Panc1 (cell line): Measurements from ENCODE around the gene WNT7A. TPM values are rescaled to one million over a fixed set of nuclear protein-coding genes. Genes with fewer than 3 reads are reported as not detected.

Experiments used
- ATAC-seq: fragments of 200-7000 bp; cut with Tn5 transposase; 2 replicates; pipeline ENCODE4 v1.9.1; 2020; ENCODE audit warnings: mild to moderate bottlenecking, moderate library complexity
- BruUV-seq: library from RNA; stranded (reverse); fragments of 400-500 nt; replicated peaks from 2 replicates; lab custom pipeline; 2021; lab: Mats Ljungman, UMichigan
- CTCF ChIA-PET: fragments of 300-600 bp; sonication (Branson Sonifier 250); formaldehyde crosslinking; loops from one replicate; lab custom pipeline; 2022; ENCODE audit warnings: antibody characterized with exemption; lab: Charles Lee
- POLR2A ChIA-PET: fragments of 300-600 bp; sonication (Branson Sonifier 250); formaldehyde crosslinking; loops from one replicate; lab custom pipeline; 2022; ENCODE audit warnings: antibody characterized with exemption; lab: Charles Lee
- DNase-seq: peaks from one replicate; pipeline ENCODE4 v3.0.0-alpha.2; 2010; ENCODE audit warnings: low read depth, low spot score
- H3K27ac ChIP-seq: 2 replicates; pipeline ENCODE4 v1.5.1; 2011; ENCODE audit warnings: mild to moderate bottlenecking, low read length, inconsistent platforms
- H3K27me3 ChIP-seq: fragments of 200-500 bp; sonication (Bioruptor generic); 2 replicates; pipeline ENCODE4 v1.6.0; 2014; ENCODE audit warnings: low read length, inconsistent platforms; ENCODE audit not compliant: control insufficient read depth, insufficient read depth
- H3K36me3 ChIP-seq: fragments of 200-500 bp; sonication (Bioruptor generic); 2 replicates; pipeline ENCODE4 v1.5.1; 2014; ENCODE audit warnings: inconsistent platforms, mild to moderate bottlenecking, low read length, moderate library complexity; ENCODE audit not compliant: control insufficient read depth, insufficient read depth
- H3K4me1 ChIP-seq: 2 replicates; pipeline ENCODE4 v1.5.1; 2011; ENCODE audit warnings: inconsistent platforms, mild to moderate bottlenecking, low read length, moderate library complexity; ENCODE audit not compliant: control insufficient read depth, insufficient read depth
- H3K4me3 ChIP-seq, 2 experiments: 2 replicates each; pipeline ENCODE4 v1.5.1; 2011 to 2012; ENCODE audit warnings: low read depth in 2 of 2, low read length in 2 of 2, mild to moderate bottlenecking in 2 of 2, inconsistent platforms in 1 of 2, moderate library complexity in 1 of 2
- H3K9me3 ChIP-seq: fragments of 200-500 bp; sonication (Bioruptor generic); 2 replicates; pipeline ENCODE4 v1.5.1; 2014; ENCODE audit warnings: low read depth, mild to moderate bottlenecking, inconsistent platforms, low read length, moderate library complexity; ENCODE audit not compliant: control insufficient read depth, insufficient read depth
- POLR2AphosphoS5 ChIP-seq: IDR thresholded peaks from 2 replicates; pipeline ENCODE4 v1.6.1; 2012; ENCODE audit warnings: mild to moderate bottlenecking, low read depth, low read length, moderate library complexity
- SIN3A ChIP-seq: IDR thresholded peaks from 2 replicates; pipeline ENCODE4 v1.6.1; 2012; ENCODE audit warnings: low read depth, mild to moderate bottlenecking, low read length, moderate library complexity, borderline replicate concordance; ENCODE audit not compliant: insufficient read depth
- TCF7L2 ChIP-seq: IDR thresholded peaks from 2 replicates; pipeline ENCODE4 v1.6.1; 2011; ENCODE audit warnings: mild to moderate bottlenecking, low read depth, low read length, inconsistent platforms
- in situ Hi-C: cut with HindIII; loops from 2 replicates; pipeline ENCODE4 v1.10.0; 2016; ENCODE audit warnings: low sequenced_read_pairs, low pct_unique_long_range_greater_than_20kb
- intact Hi-C: fragments of 100-400 bp; cut with micrococcal nuclease; formaldehyde crosslinking; loops from one replicate; pipeline ENCODE4 v1.10.0; 2022; ENCODE audit not compliant: unreplicated experiment
- total RNA-seq: library from RNA; stranded (reverse); gene quantifications from one replicate; pipeline ENCODE4 v1.2.1, GENCODE V29; 2021; ENCODE audit not compliant: unreplicated experiment
- TF ChIP-seq, protein P1 (sequence below): fragments of 450-650 bp; IDR thresholded peaks from 2 replicates; pipeline ENCODE4 v1.5.1; 2017; ENCODE audit warnings: mild to moderate bottlenecking
- TF ChIP-seq, protein P2 (sequence below), 2 experiments: IDR thresholded peaks; 2 replicates each; pipeline ENCODE4 v1.6.1; 2011 to 2012; ENCODE audit warnings: low read depth in 2 of 2, control low read depth in 1 of 2, low read length in 1 of 2, mild to moderate bottlenecking in 1 of 2, moderate library complexity in 1 of 2; ENCODE audit not compliant: insufficient read depth in 1 of 2

WNT7A gene
- total RNA-seq, 1 experiment from 2014 or later, result not detected

DNA sequence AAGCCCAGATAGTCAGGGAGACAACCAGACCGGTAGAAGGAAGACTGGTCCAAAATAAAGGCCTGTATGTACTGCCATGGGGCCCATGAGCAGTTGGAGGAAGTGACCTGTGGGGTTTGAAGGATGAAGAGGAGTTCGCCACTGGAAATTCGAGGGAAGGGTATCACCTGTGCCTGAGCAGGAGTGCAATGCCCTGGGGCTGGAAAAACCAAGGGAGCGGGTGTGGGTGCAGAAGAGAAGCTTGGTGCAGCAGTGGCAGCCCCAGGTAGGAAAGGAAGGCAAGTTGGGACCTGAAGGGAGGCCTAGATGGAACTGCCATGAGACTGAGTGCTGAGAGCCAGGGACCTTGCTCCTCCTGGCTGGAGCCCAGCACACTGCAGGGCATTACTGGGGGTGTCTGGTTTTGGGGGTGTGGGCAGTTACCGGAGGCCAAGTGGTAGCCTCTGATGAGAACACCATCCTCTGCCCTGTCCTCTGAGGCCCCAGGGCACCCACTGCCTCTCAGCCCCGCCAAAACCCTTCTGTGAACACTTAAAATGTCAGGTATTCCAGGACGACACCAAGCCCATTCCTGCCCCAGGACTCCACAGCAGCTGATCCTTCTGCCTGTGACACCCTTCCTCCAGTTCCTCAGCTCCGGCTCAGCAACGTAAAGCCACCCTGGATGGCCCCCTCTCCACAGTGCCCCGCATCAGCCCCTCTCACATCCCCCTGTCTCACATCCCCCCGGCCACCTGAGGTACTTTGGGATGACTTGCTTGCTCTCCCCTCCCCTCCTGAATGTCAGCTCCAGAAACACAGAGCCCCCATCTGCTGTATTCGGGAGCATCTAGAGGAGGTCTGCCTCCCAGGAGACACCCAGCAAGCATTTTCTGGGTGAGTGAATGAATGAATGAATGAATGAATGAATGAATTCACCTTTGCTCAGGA lies 42.9 kb downstream of the WNT7A start:
- ATAC-seq (no peak; the same call in 1 of the 2 replicates), DNase-seq (no peak)
- H3K4me1 ChIP-seq, result no peaks in the 10 kb centered on the region
- intact Hi-C loops (no loop called here), in situ Hi-C loops (no loop called here)
- CTCF ChIA-PET, result no interaction called here
- POLR2A ChIA-PET, result no interaction called here
- H3K36me3 ChIP-seq, result no peaks in the 10 kb centered on the region
- no peak overlapping the region for H3K27ac ChIP-seq
- no peaks in the 10 kb centered on the region for H3K27me3 ChIP-seq
- TF ChIP-seq POLR2AphosphoS5 (no peak), TCF7L2 (no peak), SIN3A (no peak)
- TF ChIP-seq, protein P1, sequence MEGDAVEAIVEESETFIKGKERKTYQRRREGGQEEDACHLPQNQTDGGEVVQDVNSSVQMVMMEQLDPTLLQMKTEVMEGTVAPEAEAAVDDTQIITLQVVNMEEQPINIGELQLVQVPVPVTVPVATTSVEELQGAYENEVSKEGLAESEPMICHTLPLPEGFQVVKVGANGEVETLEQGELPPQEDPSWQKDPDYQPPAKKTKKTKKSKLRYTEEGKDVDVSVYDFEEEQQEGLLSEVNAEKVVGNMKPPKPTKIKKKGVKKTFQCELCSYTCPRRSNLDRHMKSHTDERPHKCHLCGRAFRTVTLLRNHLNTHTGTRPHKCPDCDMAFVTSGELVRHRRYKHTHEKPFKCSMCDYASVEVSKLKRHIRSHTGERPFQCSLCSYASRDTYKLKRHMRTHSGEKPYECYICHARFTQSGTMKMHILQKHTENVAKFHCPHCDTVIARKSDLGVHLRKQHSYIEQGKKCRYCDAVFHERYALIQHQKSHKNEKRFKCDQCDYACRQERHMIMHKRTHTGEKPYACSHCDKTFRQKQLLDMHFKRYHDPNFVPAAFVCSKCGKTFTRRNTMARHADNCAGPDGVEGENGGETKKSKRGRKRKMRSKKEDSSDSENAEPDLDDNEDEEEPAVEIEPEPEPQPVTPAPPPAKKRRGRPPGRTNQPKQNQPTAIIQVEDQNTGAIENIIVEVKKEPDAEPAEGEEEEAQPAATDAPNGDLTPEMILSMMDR, result no peak
- TF ChIP-seq, protein P2, sequence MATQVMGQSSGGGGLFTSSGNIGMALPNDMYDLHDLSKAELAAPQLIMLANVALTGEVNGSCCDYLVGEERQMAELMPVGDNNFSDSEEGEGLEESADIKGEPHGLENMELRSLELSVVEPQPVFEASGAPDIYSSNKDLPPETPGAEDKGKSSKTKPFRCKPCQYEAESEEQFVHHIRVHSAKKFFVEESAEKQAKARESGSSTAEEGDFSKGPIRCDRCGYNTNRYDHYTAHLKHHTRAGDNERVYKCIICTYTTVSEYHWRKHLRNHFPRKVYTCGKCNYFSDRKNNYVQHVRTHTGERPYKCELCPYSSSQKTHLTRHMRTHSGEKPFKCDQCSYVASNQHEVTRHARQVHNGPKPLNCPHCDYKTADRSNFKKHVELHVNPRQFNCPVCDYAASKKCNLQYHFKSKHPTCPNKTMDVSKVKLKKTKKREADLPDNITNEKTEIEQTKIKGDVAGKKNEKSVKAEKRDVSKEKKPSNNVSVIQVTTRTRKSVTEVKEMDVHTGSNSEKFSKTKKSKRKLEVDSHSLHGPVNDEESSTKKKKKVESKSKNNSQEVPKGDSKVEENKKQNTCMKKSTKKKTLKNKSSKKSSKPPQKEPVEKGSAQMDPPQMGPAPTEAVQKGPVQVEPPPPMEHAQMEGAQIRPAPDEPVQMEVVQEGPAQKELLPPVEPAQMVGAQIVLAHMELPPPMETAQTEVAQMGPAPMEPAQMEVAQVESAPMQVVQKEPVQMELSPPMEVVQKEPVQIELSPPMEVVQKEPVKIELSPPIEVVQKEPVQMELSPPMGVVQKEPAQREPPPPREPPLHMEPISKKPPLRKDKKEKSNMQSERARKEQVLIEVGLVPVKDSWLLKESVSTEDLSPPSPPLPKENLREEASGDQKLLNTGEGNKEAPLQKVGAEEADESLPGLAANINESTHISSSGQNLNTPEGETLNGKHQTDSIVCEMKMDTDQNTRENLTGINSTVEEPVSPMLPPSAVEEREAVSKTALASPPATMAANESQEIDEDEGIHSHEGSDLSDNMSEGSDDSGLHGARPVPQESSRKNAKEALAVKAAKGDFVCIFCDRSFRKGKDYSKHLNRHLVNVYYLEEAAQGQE (IDR thresholded peaks at IDR 0.05; ENCODE audit: insufficient read depth in 1 of 2, low read depth in 2 of 2, low read length in 1 of 2), result no peak
- BruUV-seq, result no TSS peak
- no peaks in the 10 kb centered on the region for H3K9me3 ChIP-seq
- H3K4me3 ChIP-seq, result no peak overlapping the region

DNA sequence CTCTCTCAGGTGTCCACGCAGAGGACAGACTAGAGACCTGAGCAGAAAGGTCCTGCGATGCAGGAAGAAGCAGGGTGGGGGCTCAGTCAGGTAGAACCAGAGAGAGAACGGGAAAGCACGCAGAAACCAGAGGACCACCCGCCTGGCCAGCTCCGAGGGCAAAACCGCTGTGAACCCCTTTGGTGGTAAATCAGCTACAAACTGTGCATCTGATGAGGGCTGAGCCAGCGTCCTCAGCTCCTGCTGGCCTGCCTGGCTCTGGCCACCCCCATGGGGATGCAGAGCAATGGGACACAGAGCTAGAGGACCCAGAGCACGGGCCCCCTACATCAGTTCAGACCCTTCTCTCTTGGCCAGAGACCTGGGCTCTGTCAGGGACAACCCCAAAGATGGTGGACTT lies 44.6 kb downstream of the WNT7A start:
- ATAC-seq, result no peak

More for the DNA sequence above, 44.6 kb downstream of the WNT7A start:
- intact Hi-C loops (no loop called here), in situ Hi-C loops (no loop called here)
- no TSS peak for BruUV-seq
- no peak for DNase-seq
- Histone ChIP-seq H3K4me3 (no peak overlapping the region), H3K4me1 (no peaks in the 10 kb centered on the region), H3K27ac (no peak overlapping the region), H3K27me3 (no peaks in the 10 kb centered on the region), H3K9me3 (no peaks in the 10 kb centered on the region), H3K36me3 (no peaks in the 10 kb centered on the region)
- CTCF ChIA-PET, result no interaction called here
- TF ChIP-seq, protein P1, result no peak
- TF ChIP-seq TCF7L2 (no peak), POLR2AphosphoS5 (no peak), SIN3A (no peak)
- TF ChIP-seq, protein P2 (IDR thresholded peaks at IDR 0.05; ENCODE audit: insufficient read depth in 1 of 2, low read depth in 2 of 2, low read length in 1 of 2), result no peak
- POLR2A ChIA-PET, result no interaction called here
